ENCODE measurements around the gene GNL2.
"Not testable (repeated sequence)": the region's sequence is repeated elsewhere in the genome, so short reads cannot be mapped to it uniquely, and the experiment has no call there.

GNL2 gene

GRCh38 chr1:37559080-37559479 is 36.7 kb downstream of the GNL2 start:
- DNase-seq (ENCODE audit: low read depth in 2 of 2), result no peak

GRCh38 chr1:37558411-37558810 is 37.3 kb downstream of the GNL2 start:
- no peak for DNase-seq (ENCODE audit: low read depth in 2 of 2)

- DNase-seq (ENCODE audit: low read depth in 2 of 2), result no peak
Measured at GRCh38 chr1:37557402-37557801, 38.3 kb downstream of the GNL2 start.

- DNase-seq (ENCODE audit: low read depth in 2 of 2), result no peak
Measured at GRCh38 chr1:37556712-37557196, 39.0 kb downstream of the GNL2 start, which contains the start of gene DNALI1. DNALI1 (plus strand) TSS chr1:37556940; CDS start chr1:37556995, 55 bp downstream.

- peak; percentile 76 to 82 for DNase-seq (ENCODE audit: low read depth in 2 of 2)
Measured at GRCh38 chr1:37553927-37554808, 41.6 kb downstream of the GNL2 start, which contains the start of gene SNIP1. SNIP1 (minus strand) TSS chr1:37554293; CDS start chr1:37554229, 64 bp downstream.

- DNase-seq (ENCODE audit: low read depth in 2 of 2), result no peak
Measured at GRCh38 chr1:37553598-37553926, 42.2 kb downstream of the GNL2 start.

- DNase-seq (ENCODE audit: low read depth in 2 of 2), result no peak
Measured at GRCh38 chr1:37549341-37549740, 46.4 kb downstream of the GNL2 start.

- no peak for DNase-seq (ENCODE audit: low read depth in 2 of 2)
Measured at GRCh38 chr1:37545019-37545418, 50.7 kb downstream of the GNL2 start.

GRCh38 chr1:37544530-37544929 is 51.2 kb downstream of the GNL2 start:
- DNase-seq (ENCODE audit: low read depth in 2 of 2), result no peak

- no peak for DNase-seq (ENCODE audit: low read depth in 2 of 2)
Measured at GRCh38 chr1:37540036-37540785, 55.5 kb downstream of the GNL2 start.

GRCh38 chr1:37539154-37539553 is 56.6 kb downstream of the GNL2 start:
- DNase-seq (ENCODE audit: low read depth in 2 of 2), result not testable (repeated sequence)

- DNase-seq (ENCODE audit: low read depth in 2 of 2), result no peak
Measured at GRCh38 chr1:37537378-37537777, 58.4 kb downstream of the GNL2 start.

GRCh38 chr1:37533317-37534093 is 62.2 kb downstream of the GNL2 start:
- DNase-seq (ENCODE audit: low read depth in 2 of 2), result no peak

- not testable (repeated sequence) for DNase-seq (ENCODE audit: low read depth in 2 of 2)
Measured at GRCh38 chr1:37532418-37533156, 63.1 kb downstream of the GNL2 start.

GRCh38 chr1:37529888-37530287 is 65.8 kb downstream of the GNL2 start:
- not testable (repeated sequence) for DNase-seq (ENCODE audit: low read depth in 2 of 2)

GRCh38 chr1:37519613-37520012 is 76.1 kb downstream of the GNL2 start:
- DNase-seq (ENCODE audit: low read depth in 2 of 2), result no peak

GRCh38 chr1:37518929-37519328 is 76.8 kb downstream of the GNL2 start:
- DNase-seq (ENCODE audit: low read depth in 2 of 2), result peak in 1 of 2 donors; percentile 9

- DNase-seq (ENCODE audit: low read depth in 2 of 2), result not testable (repeated sequence)
Measured at GRCh38 chr1:37518241-37518640, 77.5 kb downstream of the GNL2 start.

GRCh38 chr1:37517569-37517968 is 78.2 kb downstream of the GNL2 start:
- DNase-seq (ENCODE audit: low read depth in 2 of 2), result no peak
